Measurements from ENCODE around the gene MS4A7.

- TF ChIP-seq CTCF (IDR thresholded peaks at IDR 0.05; ENCODE audit: borderline replicate concordance, extremely low read depth, low read length, poor library complexity, severe bottlenecking): no peak
- no peak for TF ChIP-seq EZH2 (IDR thresholded peaks at IDR 0.05; ENCODE audit: borderline replicate concordance, low read depth, low read length, severe bottlenecking)
Observed at GRCh38 chr11:60371386-60371785, 6.9 kb upstream of the MS4A7 start.
